HL-60/S4 treated with phorbol 12-myristate 13-acetate at 8.2 ng/mL for 4 days and 3 days (cell line): ENCODE measurements around the gene MORN4.
"Not testable (repeated sequence)": the region's sequence is repeated elsewhere in the genome, so short reads cannot be mapped to it uniquely, and the experiment has no call there.

ENCODE experiments used
- in situ Hi-C: fragments of 300-500 bp; cut with MboI; formaldehyde crosslinking; loops from 2 replicates; pipeline ENCODE4 v1.15.0; 2022; ENCODE audit warnings: low sequenced_read_pairs

MORN4 gene

DNA sequence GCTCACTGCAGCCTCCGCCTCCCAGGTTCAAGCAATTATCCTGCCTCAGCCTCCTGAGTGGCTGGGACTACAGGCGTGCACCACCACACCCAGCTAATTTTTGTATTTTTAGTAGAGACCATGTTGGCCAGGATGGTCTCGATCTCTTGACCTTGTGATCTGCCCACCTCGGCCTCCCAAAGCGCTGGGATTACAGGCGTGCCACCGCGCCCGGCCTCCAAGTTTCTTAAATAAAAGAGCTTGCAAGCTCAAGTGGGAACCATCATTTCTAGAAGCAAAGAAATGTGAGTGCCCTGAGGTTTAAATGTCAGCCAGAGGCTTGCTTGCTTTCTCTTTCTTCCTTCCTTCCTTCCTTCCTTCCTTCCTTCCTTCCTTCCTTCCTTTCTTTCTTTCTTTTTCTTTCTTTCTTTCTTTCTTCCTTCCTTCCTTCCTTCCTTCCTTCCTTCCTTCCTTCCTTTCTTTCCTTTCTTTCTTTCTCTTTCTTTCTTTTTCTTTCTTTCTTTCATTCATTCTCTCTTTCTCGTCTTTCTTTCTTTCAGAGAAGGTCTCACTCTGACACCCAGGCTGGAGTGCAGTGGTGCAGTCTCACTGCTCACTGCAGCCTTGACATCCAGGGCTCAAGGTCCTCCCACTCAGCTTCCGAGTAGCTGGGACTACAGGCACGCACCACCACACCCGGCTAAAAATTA is 9.3 kb upstream of the MORN4 start:
- in situ Hi-C loops, result not testable (repeated sequence)

DNA sequence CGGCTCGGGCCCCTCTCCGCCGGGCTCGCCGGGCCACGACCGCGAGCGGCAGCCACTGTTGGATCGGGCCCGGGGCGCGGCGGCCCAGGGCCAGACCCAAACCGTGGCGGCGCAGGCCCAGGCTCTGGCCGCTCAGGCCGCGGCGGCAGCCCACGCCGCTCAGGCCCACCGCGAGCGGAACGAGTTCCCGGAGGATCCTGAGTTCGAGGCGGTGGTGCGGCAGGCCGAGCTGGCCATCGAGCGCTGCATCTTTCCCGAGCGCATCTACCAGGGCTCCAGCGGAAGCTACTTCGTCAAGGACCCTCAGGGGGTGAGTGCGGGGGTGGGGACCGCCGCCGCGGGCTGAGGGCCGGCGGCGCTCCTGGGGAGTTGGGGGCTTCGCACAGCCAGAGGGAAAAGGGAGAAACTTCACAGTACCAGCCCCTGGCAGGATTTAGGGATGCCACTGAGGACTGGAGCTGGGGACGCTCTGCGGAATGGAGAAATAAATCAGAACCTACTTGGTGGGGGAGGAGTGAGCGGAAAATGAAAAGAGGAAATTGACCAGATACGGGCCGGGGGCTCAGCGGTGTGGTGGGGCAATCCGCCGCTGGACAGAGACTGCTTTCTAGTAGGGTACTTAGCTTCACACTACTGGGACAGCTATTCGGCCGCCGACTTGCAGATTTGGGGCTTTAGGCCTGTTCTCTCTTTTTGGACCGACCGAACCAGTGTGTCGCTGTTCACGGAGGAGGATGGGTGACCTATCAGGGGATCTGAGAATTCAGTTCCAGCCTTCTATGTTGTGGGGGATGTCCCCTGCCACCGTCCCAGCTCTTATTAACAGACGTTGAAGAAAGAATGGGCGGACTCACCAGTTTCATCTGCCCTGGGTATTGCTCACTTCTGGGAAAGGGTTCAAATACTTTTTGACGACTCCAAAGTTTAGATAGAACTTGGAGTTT is 7.8 kb upstream of the MORN4 start:
- in situ Hi-C loops, result no loop called here

DNA sequence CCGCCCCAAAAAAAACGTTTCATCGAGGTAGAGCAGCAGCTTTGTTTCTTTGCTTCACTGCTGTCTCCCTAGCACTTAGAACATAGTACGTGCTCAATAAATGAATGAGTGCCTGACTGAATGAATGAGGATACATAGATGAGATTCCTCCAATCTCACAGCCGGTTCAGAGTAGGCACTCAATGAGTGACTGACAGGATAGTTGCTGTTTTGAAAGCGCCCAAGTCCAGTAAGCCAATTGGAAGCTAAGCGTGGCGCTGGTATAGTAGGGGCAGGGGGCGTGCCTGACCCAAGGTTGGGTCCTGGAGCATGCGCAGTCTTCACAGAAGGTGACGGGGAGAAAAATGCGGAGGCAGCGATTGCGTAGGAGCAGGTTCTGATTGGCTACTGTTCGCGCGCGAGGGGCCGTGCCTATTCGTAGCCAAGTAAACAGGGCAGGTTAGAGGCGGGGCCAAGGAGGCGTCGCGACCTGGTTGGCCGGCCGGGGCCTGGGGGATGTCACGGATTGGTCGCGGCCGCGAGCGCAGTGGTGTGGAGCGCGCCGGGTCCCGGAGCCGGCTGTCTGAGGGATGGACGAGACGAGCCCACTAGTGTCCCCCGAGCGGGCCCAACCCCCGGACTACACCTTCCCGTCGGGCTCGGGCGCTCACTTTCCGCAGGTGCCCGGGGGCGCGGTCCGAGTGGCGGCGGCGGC is 7.0 kb upstream of the MORN4 start, which contains the start of gene PI4K2A:
PI4K2A (plus strand) TSS at position 498 of the 694 bp plus-strand sequence; CDS start at position 570, 72 bp downstream.
- in situ Hi-C loops, result no loop called here

DNA sequence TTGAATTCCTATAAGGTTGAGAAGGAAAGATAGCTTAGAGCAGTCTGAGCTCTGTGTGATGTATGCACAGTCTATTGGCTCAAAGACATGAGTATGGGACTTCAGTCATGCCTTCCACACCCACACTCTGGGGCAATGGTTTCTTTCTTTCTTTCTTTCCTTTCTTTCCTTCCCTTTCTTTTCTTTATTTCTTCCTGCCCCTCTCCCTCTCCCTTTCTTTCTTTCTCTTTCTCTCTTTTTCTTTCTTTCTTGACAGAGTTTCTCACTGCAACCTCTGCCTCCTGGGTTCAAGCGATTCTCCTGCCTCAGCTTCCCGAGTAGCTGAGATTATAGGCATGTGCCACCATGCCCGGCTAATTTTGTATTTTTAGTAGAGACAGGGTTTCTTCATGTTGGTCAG is 5.8 kb upstream of the MORN4 start:
- in situ Hi-C loops, result not testable (repeated sequence)

DNA sequence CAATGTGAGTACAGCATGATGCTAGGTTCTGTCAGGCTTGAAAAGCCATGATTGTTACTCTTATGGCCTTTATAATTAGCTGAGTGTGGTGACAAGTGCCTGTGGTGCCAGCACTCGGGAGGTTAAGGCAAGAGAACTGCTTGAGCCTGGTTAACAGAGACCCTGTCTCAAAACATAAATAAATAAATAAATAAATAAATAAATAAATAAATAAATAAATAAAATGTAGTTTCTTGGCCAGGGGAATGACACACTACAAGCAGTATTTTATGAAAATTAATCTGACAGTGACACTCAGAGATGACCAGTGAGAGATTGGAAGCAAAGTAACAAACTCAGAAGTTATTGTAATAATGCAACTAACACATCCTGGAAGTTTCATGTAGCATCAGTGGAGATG is 2.3 kb upstream of the MORN4 start:
- in situ Hi-C loops, result no loop called here

DNA sequence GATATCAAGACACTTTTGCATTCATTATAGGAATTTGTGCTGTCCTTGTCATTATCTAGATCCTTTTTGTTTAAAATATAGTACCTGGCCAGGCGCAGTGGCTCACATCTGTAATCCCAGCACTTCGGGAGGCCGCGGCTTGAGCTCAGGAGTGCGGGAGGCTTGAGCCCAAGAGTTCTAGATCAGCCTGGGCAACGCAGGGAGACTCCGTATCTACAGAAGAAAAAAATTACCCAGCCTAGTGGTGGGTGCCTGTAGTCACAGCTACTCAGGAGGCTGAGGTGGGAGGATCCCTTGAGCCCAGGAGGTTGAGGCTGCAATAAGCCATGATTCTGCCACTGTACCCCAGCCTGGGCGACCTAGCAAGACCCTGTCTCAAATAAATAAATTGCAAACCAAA is 621 bp upstream of the MORN4 start:
- in situ Hi-C loops, result no loop called here

DNA sequence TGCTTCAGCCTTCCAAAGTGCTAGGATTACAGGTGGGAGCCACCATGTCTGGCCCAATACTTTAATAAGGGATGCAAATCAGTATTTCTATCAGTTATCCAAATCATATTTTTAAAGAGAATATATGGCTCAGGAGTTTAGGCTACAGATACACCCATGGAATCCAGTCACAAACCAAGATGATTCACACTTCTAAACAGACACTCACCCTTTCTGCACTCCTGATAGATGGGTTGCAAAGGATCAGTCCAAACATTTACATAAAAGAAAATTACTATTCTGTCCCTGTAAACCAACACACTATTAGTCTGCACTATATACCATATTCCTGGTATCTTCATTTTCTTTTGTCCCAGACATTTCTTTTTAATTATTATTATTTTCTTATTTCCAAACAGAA is 2.2 kb downstream of the MORN4 start:
- in situ Hi-C loops, result no loop called here

DNA sequence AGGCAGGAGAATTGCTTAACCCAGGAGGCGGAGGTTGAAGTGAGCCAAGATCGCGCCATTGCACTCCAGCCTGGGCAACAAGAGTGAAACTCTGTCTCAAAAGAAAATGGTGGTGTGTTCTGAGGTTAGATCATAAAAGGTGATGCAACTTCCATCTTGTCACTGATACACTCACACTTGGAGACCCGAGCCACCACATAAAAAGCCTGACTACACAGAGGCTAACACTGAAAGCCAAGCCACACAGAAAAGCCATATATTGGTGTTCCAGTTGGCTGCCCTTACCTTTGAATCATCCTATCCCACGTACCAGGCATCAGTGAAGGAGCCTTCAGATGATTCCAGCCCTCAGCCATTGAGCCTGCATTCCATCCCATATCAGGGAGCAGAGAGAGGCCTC is 4.0 kb downstream of the MORN4 start:
- in situ Hi-C loops, result no loop called here

DNA sequence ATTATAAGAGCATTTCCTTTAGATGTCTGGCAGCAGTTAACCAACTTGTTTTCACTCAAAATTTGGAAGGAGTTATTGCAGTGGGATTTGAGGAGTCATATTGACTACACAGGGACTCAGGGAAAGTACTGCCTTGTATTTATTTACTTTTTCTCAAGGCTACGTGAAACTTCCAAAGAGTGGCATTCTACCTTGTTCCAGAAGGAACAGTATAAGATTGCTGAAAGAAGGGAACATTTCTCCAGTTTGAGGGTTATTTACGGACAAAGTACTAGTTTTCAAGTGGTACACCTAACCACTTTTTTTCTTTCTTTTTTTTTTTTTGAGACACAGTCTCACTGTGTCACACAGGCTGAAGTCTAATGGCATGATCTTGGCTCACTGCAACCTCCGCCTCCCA is 5.1 kb downstream of the MORN4 start:
- in situ Hi-C loops, result no loop called here

DNA sequence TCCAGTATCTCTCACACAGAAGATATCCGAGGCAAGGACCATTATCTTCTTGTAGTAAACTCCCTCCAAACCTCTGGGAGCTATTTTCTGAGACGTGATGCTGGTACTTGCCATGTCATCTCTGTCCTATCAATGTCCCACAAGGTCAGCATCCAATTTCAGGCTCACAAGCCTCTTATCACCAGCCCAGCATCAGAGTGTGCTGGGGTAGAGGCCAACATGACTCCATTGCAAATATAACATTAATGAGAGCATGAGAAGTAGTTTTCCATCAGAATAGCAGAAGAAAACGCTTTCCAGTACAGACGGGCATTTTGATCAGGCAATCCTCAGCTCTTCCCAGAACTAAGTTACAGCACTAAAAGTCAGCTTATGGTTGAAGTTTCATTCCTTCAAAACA is 5.6 kb downstream of the MORN4 start:
- in situ Hi-C loops, result no loop called here

DNA sequence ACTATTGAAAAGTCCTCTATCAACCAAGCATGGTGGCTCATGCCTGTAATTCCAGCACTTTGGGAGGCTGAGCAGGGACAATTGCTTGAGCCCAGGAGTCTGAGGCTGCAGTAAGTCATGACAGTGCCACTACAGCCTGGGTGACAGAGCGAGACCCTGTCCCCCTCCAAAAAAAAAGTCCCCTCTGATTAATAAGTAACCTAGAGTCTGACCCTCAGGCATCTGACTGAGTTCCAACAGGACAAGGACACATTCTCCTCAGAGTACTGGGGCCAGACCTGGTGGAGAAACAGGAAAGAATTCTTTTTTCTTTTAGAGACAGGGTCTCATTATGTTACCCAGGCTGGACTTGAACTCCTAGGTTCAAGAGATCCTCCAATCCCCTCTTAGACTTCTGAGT is 10.0 kb downstream of the MORN4 start:
- in situ Hi-C loops, result no loop called here

DNA sequence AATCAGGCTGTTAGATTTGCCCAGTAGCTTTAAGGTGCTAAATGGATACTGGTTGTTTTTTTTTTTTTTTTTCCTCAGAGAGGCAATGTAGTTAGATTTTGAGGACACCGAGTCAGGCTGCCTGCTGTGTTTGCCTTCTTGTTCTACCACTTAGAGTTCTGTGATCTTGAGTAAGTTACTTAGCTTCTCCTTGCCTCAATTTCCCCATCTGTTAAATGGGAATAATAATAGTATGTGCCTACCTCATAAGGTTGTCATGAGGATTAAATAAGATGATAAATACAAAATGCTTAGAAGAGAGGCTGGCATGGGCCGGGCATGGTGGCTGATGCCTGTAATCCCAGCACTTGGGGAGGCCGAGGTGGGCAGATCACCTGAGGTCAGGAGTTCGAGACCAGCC is 14.6 kb downstream of the MORN4 start:
- in situ Hi-C loops, result no loop called here

DNA sequence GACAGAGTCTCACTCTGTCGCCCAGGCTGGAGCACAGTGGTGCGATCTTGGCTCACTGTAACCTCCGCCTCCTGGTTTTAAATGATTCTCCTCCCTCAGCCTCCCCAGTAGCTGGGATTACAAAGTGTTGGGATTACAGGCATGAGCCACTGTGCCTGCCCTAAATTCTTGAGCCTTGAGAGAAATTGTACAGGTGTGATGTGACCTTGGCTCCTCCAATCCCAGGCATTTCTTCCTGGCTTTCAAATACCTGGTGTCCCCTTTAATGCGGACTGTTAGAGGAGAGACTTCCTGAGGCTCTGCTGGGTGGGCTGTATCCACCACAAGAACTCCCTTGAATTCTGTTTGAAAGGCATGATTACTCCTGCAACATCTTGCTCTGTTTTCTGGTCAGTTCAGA is 15.0 kb downstream of the MORN4 start:
- in situ Hi-C loops, result no loop called here

DNA sequence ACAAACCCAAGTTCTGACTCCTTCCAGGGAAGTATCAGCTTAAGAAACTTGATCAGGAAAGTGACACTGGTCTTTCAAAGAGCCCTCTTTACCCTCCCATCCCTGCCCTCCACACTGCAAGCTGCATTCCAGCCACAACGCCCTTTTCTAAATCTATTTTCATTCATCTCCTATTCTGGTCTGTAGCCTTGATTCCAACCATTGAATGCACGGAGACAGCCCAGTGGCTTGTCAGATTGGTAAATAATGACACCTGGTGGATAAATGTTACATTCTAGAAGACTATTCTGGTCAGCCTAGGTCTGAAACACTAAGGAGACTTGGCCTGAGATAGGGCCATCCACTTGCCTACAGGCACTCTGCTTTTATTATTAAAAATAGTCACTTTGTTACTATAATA is 20.9 kb downstream of the MORN4 start:
- in situ Hi-C loops, result no loop called here

DNA sequence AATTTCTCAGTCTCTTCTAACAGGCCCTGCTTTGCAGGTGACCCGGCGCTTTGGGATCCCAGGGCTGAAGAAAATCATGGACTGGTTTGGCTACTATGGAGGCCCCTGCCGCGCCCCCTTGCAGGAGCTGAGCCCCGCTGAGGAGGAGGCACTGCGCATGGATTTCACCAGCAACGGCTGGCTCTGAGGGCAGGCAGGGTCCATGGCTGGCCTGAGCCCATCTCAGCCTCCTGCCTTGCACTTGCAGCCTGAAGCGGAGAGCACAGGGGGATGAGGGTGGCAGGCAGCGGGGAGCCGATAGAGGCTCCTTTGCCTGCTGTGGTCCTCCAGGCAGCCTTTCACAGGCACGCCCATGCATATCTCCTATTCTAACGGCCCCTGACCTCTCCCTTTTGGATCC is 21.8 kb downstream of the MORN4 start:
- in situ Hi-C loops, result no loop called here

DNA sequence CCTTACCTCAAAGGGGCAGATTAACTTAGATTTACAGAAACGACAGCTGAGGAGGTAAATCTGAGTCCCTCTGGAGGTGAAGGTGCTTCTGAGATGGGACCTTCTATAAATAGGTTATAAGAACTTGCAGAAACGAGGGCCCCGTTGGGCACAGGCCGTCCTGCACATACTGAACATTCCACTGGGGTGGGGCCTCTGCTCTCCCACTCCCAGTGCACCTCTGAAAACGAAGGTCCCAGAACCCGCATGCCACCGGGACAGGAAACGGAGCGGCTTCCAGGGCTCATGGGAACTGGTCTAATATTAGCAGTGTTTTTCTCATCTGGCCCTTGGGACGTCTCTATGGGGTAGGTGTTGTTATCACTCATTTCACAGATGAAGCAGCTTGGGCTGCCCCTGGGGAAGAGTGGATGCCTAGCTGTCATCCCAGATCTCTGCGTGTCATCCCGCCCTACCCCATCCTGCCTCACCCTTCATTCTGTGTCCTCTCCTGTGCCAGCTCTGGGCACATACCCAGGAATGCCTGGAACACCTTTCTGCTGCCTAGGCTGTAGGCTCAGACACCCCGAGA is 24.2 kb downstream of the MORN4 start:
- in situ Hi-C loops, result no loop called here

DNA sequence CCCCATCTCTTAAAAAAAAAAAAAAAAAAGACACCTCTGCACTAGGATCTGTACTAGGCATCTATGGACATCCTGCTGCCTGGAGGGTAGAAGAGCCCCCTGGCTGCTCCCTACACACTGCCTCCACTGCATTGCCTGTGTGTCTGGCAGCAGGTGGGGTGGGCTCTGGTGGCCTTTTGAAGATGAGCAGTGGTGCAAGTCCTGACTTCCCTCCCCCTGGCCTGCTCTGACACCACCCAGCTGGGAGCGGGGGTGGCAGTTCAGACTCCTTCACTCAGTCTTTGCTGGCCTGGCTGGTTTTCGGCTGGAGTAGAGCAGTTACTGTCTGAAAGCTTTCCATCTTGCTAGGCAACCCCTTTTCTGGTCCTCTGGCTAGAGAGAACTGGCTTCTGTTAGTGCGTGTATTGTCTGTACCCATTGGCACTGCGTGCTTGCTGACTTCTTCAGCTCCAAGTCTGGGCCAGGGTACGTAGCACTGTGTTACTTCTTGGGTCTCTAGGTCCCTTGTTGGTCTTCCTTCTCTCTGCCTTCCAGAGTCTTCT is 26.1 kb downstream of the MORN4 start:
- in situ Hi-C loops, result no loop called here

DNA sequence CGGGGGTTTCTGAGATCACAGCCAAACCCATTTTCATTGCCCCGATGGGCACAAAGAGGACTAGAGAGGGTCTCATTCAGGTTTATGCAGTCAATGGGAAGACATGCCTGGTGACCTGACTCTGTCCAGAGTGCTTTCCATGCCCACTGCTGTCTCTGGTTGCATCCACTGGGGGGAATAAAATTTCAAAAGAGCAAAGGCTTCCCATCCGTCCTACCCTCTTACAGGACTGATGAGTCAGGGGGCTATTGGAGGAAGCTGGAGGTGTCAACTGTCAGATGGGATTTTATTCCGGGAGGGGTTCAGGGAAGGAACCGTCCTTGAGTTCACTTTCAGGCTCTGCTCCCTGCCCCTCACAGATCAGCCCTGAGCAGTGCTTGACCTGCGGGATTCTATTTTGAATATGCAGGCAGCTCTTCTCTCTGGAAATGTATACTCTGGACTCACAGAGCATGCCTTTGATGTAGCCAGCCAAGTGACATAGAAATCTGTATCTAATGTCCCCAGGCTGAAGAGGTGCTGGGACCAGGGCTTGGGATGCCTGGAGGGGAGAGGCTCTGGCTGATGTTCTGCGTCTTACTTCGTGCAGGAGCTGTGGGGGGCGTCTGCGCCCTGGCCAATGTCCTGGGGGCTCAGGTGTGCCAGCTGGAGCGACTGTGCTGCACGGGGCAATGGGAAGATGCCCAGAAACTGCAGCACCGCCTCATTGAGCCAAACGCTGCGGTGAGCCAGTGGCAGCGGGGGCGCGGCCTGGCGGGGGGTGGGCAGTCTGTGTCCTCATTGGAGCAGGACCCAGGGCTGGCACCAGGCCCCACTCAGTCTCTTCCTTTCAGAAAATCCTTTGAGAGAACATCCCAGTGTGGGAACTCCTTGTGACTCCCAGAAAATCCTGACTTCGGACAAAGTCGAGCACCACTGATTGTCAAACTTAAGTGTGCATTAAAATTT is 31.8 kb downstream of the MORN4 start:
- in situ Hi-C loops, result no loop called here

DNA sequence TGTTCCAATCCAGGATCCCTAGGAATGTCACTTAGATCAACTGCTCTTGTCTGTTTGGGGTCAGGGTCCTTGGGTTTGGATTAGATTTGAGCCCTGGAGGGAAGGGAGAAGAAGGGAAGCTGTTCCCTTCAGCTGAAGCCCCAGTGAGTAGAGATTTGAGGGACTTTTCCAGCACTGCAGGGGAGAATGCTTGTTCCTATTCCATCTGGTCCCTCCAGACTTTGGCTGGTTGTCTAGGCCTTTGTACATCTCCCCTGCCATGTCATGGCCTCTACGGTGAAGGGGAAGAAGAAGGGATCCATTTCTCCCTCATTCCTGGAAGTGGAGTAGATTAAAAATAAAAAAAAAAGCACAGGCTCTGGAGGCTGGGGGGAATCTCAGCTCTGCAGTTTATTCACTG is 32.7 kb downstream of the MORN4 start:
- in situ Hi-C loops, result no loop called here

DNA sequence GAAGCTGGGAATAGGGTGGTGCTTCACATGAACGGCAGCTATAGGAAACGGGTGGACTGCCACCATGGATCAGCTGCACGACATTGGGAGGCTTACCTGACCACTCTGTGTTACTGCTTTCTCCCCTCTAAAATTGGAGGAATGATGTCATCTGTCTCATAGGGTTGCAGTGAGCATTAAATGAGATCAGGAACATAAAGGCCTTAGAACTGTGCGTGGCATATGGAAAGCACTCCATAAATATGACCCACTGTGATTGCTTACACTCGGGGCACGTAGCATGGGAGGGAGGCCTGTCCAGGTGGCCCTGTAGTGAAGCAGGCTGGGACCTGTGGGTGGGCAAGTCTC is 34.1 kb downstream of the MORN4 start:
- in situ Hi-C loops, result no loop called here
